ENCODE results near the gene TBX21. TPM values are rescaled to one million over a fixed set of nuclear protein-coding genes. Genes with fewer than 3 reads are reported as not detected.

Gene TBX21
- total RNA-seq, 4 donors from 2014 or later, result 0.42 to 2.2 (median 0.61) TPM

GRCh38 chr17:47720754-47721533 is 12.1 kb upstream of the TBX21 start:
- TF ChIP-seq CTCF (IDR thresholded peaks at IDR 0.05) (no peak), POLR2A (IDR thresholded peaks at IDR 0.05; ENCODE audit: low read depth) (no peak), POLR2AphosphoS5 (IDR thresholded peaks at IDR 0.05) (no peak), EP300 (IDR thresholded peaks at IDR 0.05) (no peak)
- peaks cover 9 to 18% (median 15%) of the 10 kb centered on the region in 4 donors for H3K4me1 ChIP-seq
- H3K27ac ChIP-seq (replicated peaks in 1 of 4), result no peak overlapping the region
- intact Hi-C loops (cut with DNase I), result no loop called here
- H3K9me3 ChIP-seq, result no peaks in the 10 kb centered on the region
- H3K27me3 ChIP-seq, result peaks cover 0 to 91% (median 11%) of the 10 kb centered on the region in 4 donors
- no peaks in the 10 kb centered on the region for H3K36me3 ChIP-seq
- no peak for DNase-seq (ENCODE audit: extremely low spot score)
- no peak overlapping the region for H3K4me3 ChIP-seq
- 12% methylated on average over 32 of the region's 36 CpGs for WGBS

GRCh38 chr17:47721725-47722124 is 11.3 kb upstream of the TBX21 start:
- H3K27ac ChIP-seq (replicated peaks in 1 of 4), result no peak overlapping the region
- intact Hi-C loops (cut with DNase I), result no loop called here
- 47% methylated on average over 8 of the region's 8 CpGs for WGBS

GRCh38 chr17:47724705-47725104 is 8.3 kb upstream of the TBX21 start:
- Histone ChIP-seq H3K9me3 (no peaks in the 10 kb centered on the region), H3K4me3 (no peak overlapping the region), H3K4me1 (peaks cover 9 to 18% (median 15%) of the 10 kb centered on the region in 4 donors), H3K27me3 (peaks cover 0 to 91% (median 11%) of the 10 kb centered on the region in 4 donors), H3K36me3 (no peaks in the 10 kb centered on the region), H3K27ac (replicated peaks in 1 of 4) (no peak overlapping the region)
- TF ChIP-seq POLR2AphosphoS5 (IDR thresholded peaks at IDR 0.05) (no peak), CTCF (IDR thresholded peaks at IDR 0.05) (no peak), POLR2A (IDR thresholded peaks at IDR 0.05; ENCODE audit: low read depth) (no peak), EP300 (IDR thresholded peaks at IDR 0.05) (no peak)
- no peak for DNase-seq (ENCODE audit: extremely low spot score)
- intact Hi-C loops (cut with DNase I), result no loop called here
- WGBS, result 85% methylated on average over 2 of the region's 2 CpGs

More at GRCh38 chr17:47721725-47722124, 11.3 kb upstream of the TBX21 start:
- TF ChIP-seq POLR2AphosphoS5 (IDR thresholded peaks at IDR 0.05), result no peak
- no peak for TF ChIP-seq EP300 (IDR thresholded peaks at IDR 0.05)
- TF ChIP-seq CTCF (IDR thresholded peaks at IDR 0.05), result no peak
- TF ChIP-seq POLR2A (IDR thresholded peaks at IDR 0.05; ENCODE audit: low read depth), result no peak
- H3K27me3 ChIP-seq, result peaks cover 0 to 96% (median 11%) of the 10 kb centered on the region in 4 donors
- DNase-seq (ENCODE audit: extremely low spot score), result no peak
- H3K4me3 ChIP-seq, result no peak overlapping the region
- peaks cover 9 to 18% (median 15%) of the 10 kb centered on the region in 4 donors for H3K4me1 ChIP-seq
- no peaks in the 10 kb centered on the region for H3K9me3 ChIP-seq
- H3K36me3 ChIP-seq, result no peaks in the 10 kb centered on the region

- WGBS, result 69% methylated on average over 13 of the region's 13 CpGs
Measured at GRCh38 chr17:47725446-47726111, 7.5 kb upstream of the TBX21 start.

More at GRCh38 chr17:47725446-47726111, 7.5 kb upstream of the TBX21 start:
- Histone ChIP-seq H3K9me3 (no peaks in the 10 kb centered on the region), H3K27me3 (peaks cover 0 to 90% (median 9%) of the 10 kb centered on the region in 4 donors), H3K27ac (replicated peaks in 1 of 4) (no peak overlapping the region), H3K4me1 (peaks cover 9 to 16% (median 13%) of the 10 kb centered on the region in 4 donors), H3K4me3 (no peak overlapping the region), H3K36me3 (no peaks in the 10 kb centered on the region)
- intact Hi-C loops (cut with DNase I), result no loop called here
- TF ChIP-seq POLR2AphosphoS5 (IDR thresholded peaks at IDR 0.05) (no peak), POLR2A (IDR thresholded peaks at IDR 0.05; ENCODE audit: low read depth) (no peak), EP300 (IDR thresholded peaks at IDR 0.05) (no peak), CTCF (IDR thresholded peaks at IDR 0.05) (no peak)
- no peak for DNase-seq (ENCODE audit: extremely low spot score)
